Activated T-cell treated with anti-CD3 and anti-CD28 coated beads, Interleukin-2, amount 50 U/mL, for 4 hours (primary cell): ENCODE results near the gene TMEM183A. TPM values are rescaled to one million over a fixed set of nuclear protein-coding genes. Genes with fewer than 3 reads are reported as not detected.
"Not testable (repeated sequence)": the region's sequence is repeated elsewhere in the genome, so short reads cannot be mapped to it uniquely, and the experiment has no call there.

Experiments used
- ATAC-seq, 2 donors: fragments of 200-7000 bp; cut with Tn5 transposase; one replicate each; pipeline ENCODE4 v1.10.0; 2021
- DNase-seq: peaks from one replicate; pipeline ENCODE4 v3.0.0-alpha.2; 2020
- H3K27me3 Mint-ChIP-seq: one replicate; pipeline ENCODE4 v1.8.0; 2021; ENCODE audit warnings: low read depth, mixed read lengths
- H3K36me3 Mint-ChIP-seq: one replicate; pipeline ENCODE4 v1.8.0; 2022; ENCODE audit warnings: mixed read lengths; ENCODE audit not compliant: insufficient read depth
- H3K4me1 Mint-ChIP-seq: one replicate; pipeline ENCODE4 v1.8.0; 2021; ENCODE audit warnings: low read depth, mixed read lengths
- H3K4me3 Mint-ChIP-seq: one replicate; pipeline ENCODE4 v1.8.0; 2021; ENCODE audit warnings: mild to moderate bottlenecking, moderate library complexity, mixed read lengths
- H3K9me3 Mint-ChIP-seq: one replicate; pipeline ENCODE4 v1.8.0; 2021; ENCODE audit warnings: mixed read lengths
- total RNA-seq, 3 donors: library from RNA; stranded (reverse); gene quantifications; one replicate each; pipeline ENCODE4 v1.2.1, GENCODE V29; 2021

Gene TMEM183A
- total RNA-seq, 3 donors from 2014 or later = 82.3 to 85.8 (median 85.6) TPM

- DNase-seq = no peak
- Mint-ChIP-seq H3K4me3 (no peak overlapping the region), H3K4me1 (no peaks in the 10 kb centered on the region), H3K9me3 (no peaks in the 10 kb centered on the region), H3K27me3 (peaks cover 24% of the 10 kb centered on the region), H3K36me3 (no peaks in the 10 kb centered on the region)
- no peak for ATAC-seq
Observed at GRCh38 chr1:202974856-202975255, 32.3 kb upstream of the TMEM183A start.

- no peak for ATAC-seq
- no peaks in the 10 kb centered on the region for H3K9me3 Mint-ChIP-seq
- H3K36me3 Mint-ChIP-seq = no peaks in the 10 kb centered on the region
- peaks cover 30% of the 10 kb centered on the region for H3K27me3 Mint-ChIP-seq
- no peak for DNase-seq
- no peak overlapping the region for H3K4me3 Mint-ChIP-seq
- no peaks in the 10 kb centered on the region for H3K4me1 Mint-ChIP-seq
Observed at GRCh38 chr1:202976633-202977032, 30.5 kb upstream of the TMEM183A start.

- ATAC-seq = no peak
- no peak for DNase-seq
- Mint-ChIP-seq H3K4me1 (no peaks in the 10 kb centered on the region), H3K4me3 (no peak overlapping the region), H3K9me3 (no peaks in the 10 kb centered on the region), H3K27me3 (peaks cover 30% of the 10 kb centered on the region), H3K36me3 (no peaks in the 10 kb centered on the region)
Observed at GRCh38 chr1:202979459-202979858, 27.7 kb upstream of the TMEM183A start.

- H3K9me3 Mint-ChIP-seq = no peaks in the 10 kb centered on the region
- ATAC-seq (no peak), DNase-seq (no peak)
- no peaks in the 10 kb centered on the region for H3K4me1 Mint-ChIP-seq
- H3K4me3 Mint-ChIP-seq = no peak overlapping the region
- H3K36me3 Mint-ChIP-seq = no peaks in the 10 kb centered on the region
- peaks cover 20% of the 10 kb centered on the region for H3K27me3 Mint-ChIP-seq
Observed at GRCh38 chr1:202981939-202982338, 25.2 kb upstream of the TMEM183A start.

- Mint-ChIP-seq H3K4me1 (no peaks in the 10 kb centered on the region), H3K9me3 (no peaks in the 10 kb centered on the region), H3K27me3 (peaks cover 12% of the 10 kb centered on the region), H3K36me3 (no peaks in the 10 kb centered on the region), H3K4me3 (no peak overlapping the region)
- ATAC-seq = no peak
- no peak for DNase-seq
Observed at GRCh38 chr1:202982715-202983430, 24.3 kb upstream of the TMEM183A start.

GRCh38 chr1:202986120-202986519 is 21.1 kb upstream of the TMEM183A start:
- H3K4me3 Mint-ChIP-seq, H3K36me3 Mint-ChIP-seq, H3K4me1 Mint-ChIP-seq, ATAC-seq, H3K27me3 Mint-ChIP-seq, H3K9me3 Mint-ChIP-seq, DNase-seq: not testable (repeated sequence)

GRCh38 chr1:202987255-202987654 is 19.9 kb upstream of the TMEM183A start:
- peaks cover 4% of the 10 kb centered on the region for H3K9me3 Mint-ChIP-seq
- ATAC-seq = no peak
- DNase-seq = no peak
- no peaks in the 10 kb centered on the region for H3K4me1 Mint-ChIP-seq
- no peaks in the 10 kb centered on the region for H3K36me3 Mint-ChIP-seq
- H3K4me3 Mint-ChIP-seq = no peak overlapping the region
- peaks cover 13% of the 10 kb centered on the region for H3K27me3 Mint-ChIP-seq

GRCh38 chr1:202987922-202988583 is 19.1 kb upstream of the TMEM183A start:
- Mint-ChIP-seq H3K4me1 (no peaks in the 10 kb centered on the region), H3K4me3 (no peak overlapping the region), H3K27me3 (peaks cover 18% of the 10 kb centered on the region), H3K36me3 (no peaks in the 10 kb centered on the region), H3K9me3 (peaks cover 4% of the 10 kb centered on the region)
- ATAC-seq (no peak), DNase-seq (no peak)

- Mint-ChIP-seq H3K27me3 (peaks cover 28% of the 10 kb centered on the region), H3K9me3 (peaks cover 4% of the 10 kb centered on the region)
Observed at GRCh38 chr1:202989879-202990278, 17.3 kb upstream of the TMEM183A start.

GRCh38 chr1:202991112-202991511 is 16.1 kb upstream of the TMEM183A start:
- Mint-ChIP-seq H3K4me1 (no peaks in the 10 kb centered on the region), H3K27me3 (peaks cover 36% of the 10 kb centered on the region), H3K9me3 (peaks cover 4% of the 10 kb centered on the region), H3K4me3 (no peak overlapping the region), H3K36me3 (no peaks in the 10 kb centered on the region)
- no peak for ATAC-seq
- no peak for DNase-seq

More at GRCh38 chr1:202989879-202990278, 17.3 kb upstream of the TMEM183A start:
- DNase-seq (no peak), ATAC-seq (no peak)
- no peaks in the 10 kb centered on the region for H3K4me1 Mint-ChIP-seq
- H3K36me3 Mint-ChIP-seq = no peaks in the 10 kb centered on the region
- no peak overlapping the region for H3K4me3 Mint-ChIP-seq

- Mint-ChIP-seq H3K27me3 (peaks cover 47% of the 10 kb centered on the region), H3K9me3 (peaks cover 4% of the 10 kb centered on the region), H3K4me3 (no peak overlapping the region), H3K36me3 (no peaks in the 10 kb centered on the region), H3K4me1 (peaks cover 7% of the 10 kb centered on the region)
- DNase-seq (no peak), ATAC-seq (no peak)
Observed at GRCh38 chr1:202994756-202995155, 12.4 kb upstream of the TMEM183A start.

- H3K4me1 Mint-ChIP-seq = peaks cover 7% of the 10 kb centered on the region
- peak; percentile 35 to 58 for ATAC-seq
- peak overlapping the region; percentile 1 for H3K4me3 Mint-ChIP-seq
- no peaks in the 10 kb centered on the region for H3K9me3 Mint-ChIP-seq
- H3K36me3 Mint-ChIP-seq = no peaks in the 10 kb centered on the region
- DNase-seq = peak; percentile 58
- peaks cover 28% of the 10 kb centered on the region for H3K27me3 Mint-ChIP-seq
Observed at GRCh38 chr1:202998836-202999750, 8.1 kb upstream of the TMEM183A start.

GRCh38 chr1:203000217-203000944 is 6.8 kb upstream of the TMEM183A start:
- ATAC-seq = no peak
- H3K27me3 Mint-ChIP-seq = peaks cover 21% of the 10 kb centered on the region
- no peak for DNase-seq
- H3K4me1 Mint-ChIP-seq = peaks cover 7% of the 10 kb centered on the region
- no peak overlapping the region for H3K4me3 Mint-ChIP-seq
- no peaks in the 10 kb centered on the region for H3K9me3 Mint-ChIP-seq
- no peaks in the 10 kb centered on the region for H3K36me3 Mint-ChIP-seq

GRCh38 chr1:203001986-203002385 is 5.2 kb upstream of the TMEM183A start:
- no peaks in the 10 kb centered on the region for H3K36me3 Mint-ChIP-seq
- no peak for ATAC-seq
- H3K27me3 Mint-ChIP-seq = peaks cover 15% of the 10 kb centered on the region
- H3K4me3 Mint-ChIP-seq = no peak overlapping the region
- no peaks in the 10 kb centered on the region for H3K9me3 Mint-ChIP-seq
- peaks cover 14% of the 10 kb centered on the region for H3K4me1 Mint-ChIP-seq
- no peak for DNase-seq
